ENCODE results near the gene IL2RA.

DNA sequence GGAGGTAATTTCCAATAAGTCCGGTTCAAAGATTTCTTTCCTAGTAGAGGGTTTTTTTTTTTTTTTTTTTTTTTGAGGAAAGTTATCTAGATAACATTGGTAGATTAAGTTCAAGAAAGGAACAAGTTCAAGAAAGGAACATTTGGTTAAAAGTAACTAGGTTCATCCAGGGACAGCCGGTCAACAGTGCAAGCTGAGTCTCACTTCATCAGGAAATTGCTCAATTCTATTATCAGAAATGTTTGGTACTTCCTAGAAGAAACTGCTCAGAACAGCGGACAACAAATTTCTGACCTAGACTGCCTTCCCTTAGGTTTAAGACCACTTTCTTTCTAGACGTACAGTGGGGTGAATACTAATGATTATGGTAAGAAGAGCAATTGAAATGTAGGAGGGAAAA lies 3.7 kb upstream of the IL2RA start:
- TF ChIP-seq, protein P1, sequence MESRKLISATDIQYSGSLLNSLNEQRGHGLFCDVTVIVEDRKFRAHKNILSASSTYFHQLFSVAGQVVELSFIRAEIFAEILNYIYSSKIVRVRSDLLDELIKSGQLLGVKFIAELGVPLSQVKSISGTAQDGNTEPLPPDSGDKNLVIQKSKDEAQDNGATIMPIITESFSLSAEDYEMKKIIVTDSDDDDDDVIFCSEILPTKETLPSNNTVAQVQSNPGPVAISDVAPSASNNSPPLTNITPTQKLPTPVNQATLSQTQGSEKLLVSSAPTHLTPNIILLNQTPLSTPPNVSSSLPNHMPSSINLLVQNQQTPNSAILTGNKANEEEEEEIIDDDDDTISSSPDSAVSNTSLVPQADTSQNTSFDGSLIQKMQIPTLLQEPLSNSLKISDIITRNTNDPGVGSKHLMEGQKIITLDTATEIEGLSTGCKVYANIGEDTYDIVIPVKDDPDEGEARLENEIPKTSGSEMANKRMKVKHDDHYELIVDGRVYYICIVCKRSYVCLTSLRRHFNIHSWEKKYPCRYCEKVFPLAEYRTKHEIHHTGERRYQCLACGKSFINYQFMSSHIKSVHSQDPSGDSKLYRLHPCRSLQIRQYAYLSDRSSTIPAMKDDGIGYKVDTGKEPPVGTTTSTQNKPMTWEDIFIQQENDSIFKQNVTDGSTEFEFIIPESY (CRISPR knock-in tag; IDR thresholded peaks at IDR 0.05): no peak
- TF ChIP-seq NFE2L1 (tag; IDR thresholded peaks at IDR 0.05; ENCODE audit: borderline replicate concordance, low read depth) (no peak), GTF2F1 (IDR thresholded peaks at IDR 0.05; ENCODE audit: low read depth, low read length) (no peak), MAFK (IDR thresholded peaks at IDR 0.05; ENCODE audit: low read length) (no peak), NKRF (IDR thresholded peaks at IDR 0.05; ENCODE audit: borderline replicate concordance) (no peak), MYC (IDR thresholded peaks at IDR 0.05; ENCODE audit: low read depth, low read length) (no peak), MYC (CRISPR knock-in tag; IDR thresholded peaks at IDR 0.05; ENCODE audit: borderline replicate concordance, low read depth) (no peak), ZNF3 (CRISPR knock-in tag; IDR thresholded peaks at IDR 0.05) (no peak), CTCF (IDR thresholded peaks at IDR 0.05 in 2 of 3, conservative IDR thresholded peaks at IDR 0.05 in 1 of 3; ENCODE audit: insufficient read depth in 2 of 3, low read depth in 1 of 3, low read length in 3 of 3) (no peak), KAT2B (IDR thresholded peaks at IDR 0.05; ENCODE audit: low read depth, low read length) (no peak)
- TF ChIP-seq, protein P2, sequence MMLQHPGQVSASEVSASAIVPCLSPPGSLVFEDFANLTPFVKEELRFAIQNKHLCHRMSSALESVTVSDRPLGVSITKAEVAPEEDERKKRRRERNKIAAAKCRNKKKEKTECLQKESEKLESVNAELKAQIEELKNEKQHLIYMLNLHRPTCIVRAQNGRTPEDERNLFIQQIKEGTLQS (IDR thresholded peaks at IDR 0.05): no peak
- TF ChIP-seq, protein P2 (CRISPR knock-in tag; conservative IDR thresholded peaks at IDR 0.05): no peak
- TF ChIP-seq, protein P3, sequence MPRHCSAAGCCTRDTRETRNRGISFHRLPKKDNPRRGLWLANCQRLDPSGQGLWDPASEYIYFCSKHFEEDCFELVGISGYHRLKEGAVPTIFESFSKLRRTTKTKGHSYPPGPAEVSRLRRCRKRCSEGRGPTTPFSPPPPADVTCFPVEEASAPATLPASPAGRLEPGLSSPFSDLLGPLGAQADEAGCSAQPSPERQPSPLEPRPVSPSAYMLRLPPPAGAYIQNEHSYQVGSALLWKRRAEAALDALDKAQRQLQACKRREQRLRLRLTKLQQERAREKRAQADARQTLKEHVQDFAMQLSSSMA (CRISPR knock-in tag; IDR thresholded peaks at IDR 0.05): no peak
